GM23248 (cell line): Measurements from ENCODE around the gene SUFU. TPM values are rescaled to one million over a fixed set of nuclear protein-coding genes. Genes with fewer than 3 reads are reported as not detected.

Experiments used
- DNase-seq: peaks from one replicate; pipeline ENCODE4 v3.0.0-alpha.2; 2015
- H2AFZ ChIP-seq: fragments of 200-600 bp; sonication (generic); 2 replicates; pipeline ENCODE4 v1.6.1; 2016; ENCODE audit warnings: antibody characterized with exemption
- H3F3A ChIP-seq: fragments of 200-600 bp; sonication (generic); 2 replicates; pipeline ENCODE4 v1.6.1; 2016; ENCODE audit warnings: mild to moderate bottlenecking, antibody characterized with exemption, mixed run types; ENCODE audit not compliant: insufficient read depth
- H3K27ac ChIP-seq: fragments of 200-600 bp; sonication (generic); 2 replicates; pipeline ENCODE4 v1.5.1; 2016; ENCODE audit warnings: mild to moderate bottlenecking
- H3K27me3 ChIP-seq: fragments of 200-600 bp; sonication (generic); replicated peaks from 2 replicates; pipeline ENCODE4 v1.6.1; 2016; ENCODE audit warnings: mild to moderate bottlenecking; ENCODE audit not compliant: insufficient read depth
- H3K36me3 ChIP-seq: fragments of 200-600 bp; sonication (generic); 2 replicates; pipeline ENCODE4 v1.6.1; 2016; ENCODE audit warnings: low read depth, mild to moderate bottlenecking
- H3K4me1 ChIP-seq: fragments of 200-600 bp; sonication (generic); 2 replicates; pipeline ENCODE4 v1.6.1; 2016; ENCODE audit warnings: mild to moderate bottlenecking; ENCODE audit not compliant: insufficient read depth
- H3K4me2 ChIP-seq: fragments of 200-600 bp; sonication (generic); one replicate; pipeline ENCODE4 v1.6.1; 2016; ENCODE audit warnings: mild to moderate bottlenecking; ENCODE audit not compliant: unreplicated experiment
- H3K4me3 ChIP-seq: fragments of 200-600 bp; sonication (generic); 2 replicates; pipeline ENCODE4 v1.5.1; 2016; ENCODE audit warnings: mild to moderate bottlenecking
- H3K79me2 ChIP-seq: fragments of 200-600 bp; sonication (generic); 2 replicates; pipeline ENCODE4 v1.6.1; 2016; ENCODE audit warnings: mild to moderate bottlenecking; ENCODE audit not compliant: insufficient read depth
- H3K9ac ChIP-seq: fragments of 200-600 bp; sonication (generic); 2 replicates; pipeline ENCODE4 v1.6.1; 2016; ENCODE audit warnings: mild to moderate bottlenecking
- H3K9me2 ChIP-seq: fragments of 200-600 bp; sonication (generic); 2 replicates; pipeline ENCODE4 v1.6.1; 2016; ENCODE audit warnings: mixed run types, mild to moderate bottlenecking, moderate library complexity; ENCODE audit not compliant: insufficient read depth
- H3K9me3 ChIP-seq: fragments of 200-600 bp; sonication (generic); one replicate; pipeline ENCODE4 v1.6.1; 2017; ENCODE audit warnings: low read depth
- H4K20me1 ChIP-seq: fragments of 200-600 bp; sonication (generic); 2 replicates; pipeline ENCODE4 v1.6.0; 2016; ENCODE audit not compliant: insufficient read depth
- EZH2 ChIP-seq: fragments of 200-600 bp; sonication (generic); IDR thresholded peaks from 2 replicates; pipeline ENCODE4 v1.6.1; 2018; ENCODE audit warnings: antibody characterized with exemption, mild to moderate bottlenecking; ENCODE audit not compliant: insufficient read depth, poor library complexity, severe bottlenecking
- EZH2phosphoT487 ChIP-seq: fragments of 200-600 bp; sonication (generic); IDR thresholded peaks from 2 replicates; pipeline ENCODE4 v1.6.1; 2018; ENCODE audit warnings: antibody characterized with exemption, moderate library complexity, mild to moderate bottlenecking, low read depth; ENCODE audit not compliant: insufficient read depth
- WGBS, 2 experiments: methylation state at CpG; one replicate each; pipeline ENCODE4 v1.1.6; 2015 to 2017; ENCODE audit warnings: low lambda C conversion rate in 2 of 2, low coverage in 1 of 2; ENCODE audit errors: missing lambda C conversion rate in 2 of 2; 5-methylcytosine and 5-hydroxymethylcytosine counted together
- in situ Hi-C: fragments of 300-500 bp; cut with MboI; formaldehyde crosslinking; loops from 2 replicates; pipeline ENCODE4 v1.15.0; 2020
- polyA plus RNA-seq: library from polyadenylated mRNA; unstranded; fragments of >200 nt; fragmentation: Nextera tagmentation; extraction: Ambion mirVana; gene quantifications from 2 replicates; pipeline ENCODE4 v1.2.1, GENCODE V29; 2016
- total RNA-seq: library from RNA; depleted of rRNA; stranded (reverse); fragments of >200 nt; shearing (Covaris generic); gene quantifications from 2 replicates; pipeline ENCODE4 v1.2.3, GENCODE V29; 2014

Gene SUFU
- total and polyA plus RNA-seq, 2 experiments from 2014 or later = 3.1 to 5.0 TPM

- no peaks in the 10 kb centered on the region for H4K20me1 ChIP-seq
- H2AFZ ChIP-seq = no peak overlapping the region
- in situ Hi-C loops = no loop called here
- no peak overlapping the region for H3K4me2 ChIP-seq
- H3K9me2 ChIP-seq = no peaks in the 10 kb centered on the region
- 58 to 70% methylated on average over 9 of the region's 9 CpGs for WGBS, 2 experiments
- H3F3A ChIP-seq = 0 out of 2 replicates have a peak, but pooled peaks cover 5% of the 10 kb centered on the region
- no peaks in the 10 kb centered on the region for H3K4me1 ChIP-seq
- peaks cover 3% of the 10 kb centered on the region; the same call in 1 of the 2 replicates for H3K36me3 ChIP-seq
- H3K9me3 ChIP-seq = no peaks in the 10 kb centered on the region
- no peak overlapping the region for H3K27ac ChIP-seq
- H3K4me3 ChIP-seq = no peak overlapping the region
- no peaks in the 10 kb centered on the region for H3K79me2 ChIP-seq
- no peak for DNase-seq
- H3K27me3 ChIP-seq = no peaks in the 10 kb centered on the region
- no peak for TF ChIP-seq EZH2phosphoT487
- TF ChIP-seq EZH2 = no peak
- H3K9ac ChIP-seq = no peak overlapping the region
Observed at GRCh38 chr10:102476466-102477141, 27.2 kb upstream of the SUFU start.

- TF ChIP-seq EZH2phosphoT487 (no peak), EZH2 (no peak)
- Histone ChIP-seq H4K20me1 (no peaks in the 10 kb centered on the region), H3K36me3 (peaks cover 22% of the 10 kb centered on the region), H2AFZ (no peak overlapping the region), H3K4me2 (no peak overlapping the region), H3K4me1 (no peaks in the 10 kb centered on the region), H3K9ac (no peak overlapping the region), H3K4me3 (no peak overlapping the region), H3F3A (peaks cover 17% of the 10 kb centered on the region; the same call in 1 of the 2 replicates), H3K27me3 (no peaks in the 10 kb centered on the region), H3K9me3 (no peaks in the 10 kb centered on the region), H3K9me2 (no peaks in the 10 kb centered on the region), H3K79me2 (no peaks in the 10 kb centered on the region), H3K27ac (no peak overlapping the region)
- in situ Hi-C loops = no loop called here
- no peak for DNase-seq
Observed at GRCh38 chr10:102479651-102480050, 24.1 kb upstream of the SUFU start.

GRCh38 chr10:102480396-102480795, 23.4 kb upstream of the SUFU start:
- no peaks in the 10 kb centered on the region for H3K9me2 ChIP-seq
- H3K4me1 ChIP-seq = no peaks in the 10 kb centered on the region
- no peaks in the 10 kb centered on the region for H3K79me2 ChIP-seq
- no peaks in the 10 kb centered on the region for H3K9me3 ChIP-seq
- peaks cover 17% of the 10 kb centered on the region; the same call in 1 of the 2 replicates for H3F3A ChIP-seq
- in situ Hi-C loops = no loop called here
- no peaks in the 10 kb centered on the region for H4K20me1 ChIP-seq
- no peaks in the 10 kb centered on the region for H3K27me3 ChIP-seq
- DNase-seq = no peak
- no peak overlapping the region for H3K4me2 ChIP-seq
- no peak overlapping the region for H3K9ac ChIP-seq
- H3K27ac ChIP-seq = no peak overlapping the region
- no peak overlapping the region for H3K4me3 ChIP-seq
- TF ChIP-seq EZH2 (no peak), EZH2phosphoT487 (no peak)
- peaks cover 22% of the 10 kb centered on the region for H3K36me3 ChIP-seq
- no peak overlapping the region for H2AFZ ChIP-seq
- WGBS, 2 experiments = 74 to 79% methylated on average over 9 of the region's 9 CpGs

- TF ChIP-seq EZH2 = no peak
- no peak for TF ChIP-seq EZH2phosphoT487
- no peaks in the 10 kb centered on the region for H3K9me3 ChIP-seq
- H3K4me3 ChIP-seq = no peak overlapping the region
- H3K4me1 ChIP-seq = no peaks in the 10 kb centered on the region
- no peaks in the 10 kb centered on the region for H3K9me2 ChIP-seq
- no peak overlapping the region for H3K9ac ChIP-seq
- H3K79me2 ChIP-seq = peaks cover 7% of the 10 kb centered on the region; the same call in 1 of the 2 replicates
- peaks cover 17% of the 10 kb centered on the region; the same call in 1 of the 2 replicates for H3F3A ChIP-seq
- no peak overlapping the region for H3K4me2 ChIP-seq
- H2AFZ ChIP-seq = no peak overlapping the region
- no peak overlapping the region for H3K27ac ChIP-seq
- no peak for DNase-seq
- in situ Hi-C loops = no loop called here
- no peaks in the 10 kb centered on the region for H3K27me3 ChIP-seq
- no peaks in the 10 kb centered on the region for H4K20me1 ChIP-seq
- whole genome bisulfite sequencing, 2 experiments = 95 to 96% methylated on average over 13 of the region's 13 CpGs
- H3K36me3 ChIP-seq = peaks cover 40% of the 10 kb centered on the region
Observed at GRCh38 chr10:102484021-102484420, 19.8 kb upstream of the SUFU start.
